ENCODE data around the gene MCCC2.

DNA sequence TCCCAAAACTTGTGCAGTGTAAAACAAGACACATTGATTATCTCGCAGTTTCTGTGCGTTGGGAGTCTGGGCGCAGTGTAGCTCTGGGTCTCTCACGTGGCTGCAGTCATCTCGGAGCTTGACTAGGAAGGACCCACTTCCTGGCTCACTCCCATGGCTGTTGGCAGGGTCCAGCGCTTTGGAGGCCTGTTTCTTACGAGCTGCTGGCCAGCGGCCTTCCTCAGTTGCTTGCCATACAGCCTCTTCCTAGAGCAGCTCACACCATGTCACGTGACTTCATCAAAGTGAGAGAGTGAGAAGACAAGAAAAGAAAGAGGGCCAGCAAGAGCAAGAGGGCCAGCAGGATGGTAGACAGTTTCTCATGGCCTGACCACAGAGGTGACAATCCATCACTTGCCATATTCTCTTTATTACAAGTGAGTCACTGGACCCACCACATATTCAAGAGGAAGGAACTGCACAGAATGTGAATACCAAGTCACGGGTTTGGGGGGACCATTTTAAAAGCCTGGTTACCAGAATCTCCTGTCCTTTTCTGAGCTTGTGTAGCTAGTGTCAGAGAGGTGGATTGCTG, 36.2 kb downstream of the MCCC2 start:
- no peak for TF ChIP-seq CTCF (conservative IDR thresholded peaks at IDR 0.05; ENCODE audit: low read depth in 2 of 2)
- TF ChIP-seq EZH2 (IDR thresholded peaks at IDR 0.05; ENCODE audit: low read depth, unreplicated experiment) = no peak
- no peak for TF ChIP-seq POLR2AphosphoS5 (IDR thresholded peaks at IDR 0.05; ENCODE audit: low read depth)
- TF ChIP-seq CREB1 (CRISPR knock-in tag; IDR thresholded peaks at IDR 0.05; ENCODE audit: low read depth) = no peak
- TF ChIP-seq, protein P1, sequence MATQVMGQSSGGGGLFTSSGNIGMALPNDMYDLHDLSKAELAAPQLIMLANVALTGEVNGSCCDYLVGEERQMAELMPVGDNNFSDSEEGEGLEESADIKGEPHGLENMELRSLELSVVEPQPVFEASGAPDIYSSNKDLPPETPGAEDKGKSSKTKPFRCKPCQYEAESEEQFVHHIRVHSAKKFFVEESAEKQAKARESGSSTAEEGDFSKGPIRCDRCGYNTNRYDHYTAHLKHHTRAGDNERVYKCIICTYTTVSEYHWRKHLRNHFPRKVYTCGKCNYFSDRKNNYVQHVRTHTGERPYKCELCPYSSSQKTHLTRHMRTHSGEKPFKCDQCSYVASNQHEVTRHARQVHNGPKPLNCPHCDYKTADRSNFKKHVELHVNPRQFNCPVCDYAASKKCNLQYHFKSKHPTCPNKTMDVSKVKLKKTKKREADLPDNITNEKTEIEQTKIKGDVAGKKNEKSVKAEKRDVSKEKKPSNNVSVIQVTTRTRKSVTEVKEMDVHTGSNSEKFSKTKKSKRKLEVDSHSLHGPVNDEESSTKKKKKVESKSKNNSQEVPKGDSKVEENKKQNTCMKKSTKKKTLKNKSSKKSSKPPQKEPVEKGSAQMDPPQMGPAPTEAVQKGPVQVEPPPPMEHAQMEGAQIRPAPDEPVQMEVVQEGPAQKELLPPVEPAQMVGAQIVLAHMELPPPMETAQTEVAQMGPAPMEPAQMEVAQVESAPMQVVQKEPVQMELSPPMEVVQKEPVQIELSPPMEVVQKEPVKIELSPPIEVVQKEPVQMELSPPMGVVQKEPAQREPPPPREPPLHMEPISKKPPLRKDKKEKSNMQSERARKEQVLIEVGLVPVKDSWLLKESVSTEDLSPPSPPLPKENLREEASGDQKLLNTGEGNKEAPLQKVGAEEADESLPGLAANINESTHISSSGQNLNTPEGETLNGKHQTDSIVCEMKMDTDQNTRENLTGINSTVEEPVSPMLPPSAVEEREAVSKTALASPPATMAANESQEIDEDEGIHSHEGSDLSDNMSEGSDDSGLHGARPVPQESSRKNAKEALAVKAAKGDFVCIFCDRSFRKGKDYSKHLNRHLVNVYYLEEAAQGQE (IDR thresholded peaks at IDR 0.05; ENCODE audit: unreplicated experiment) = no peak
- no peak for TF ChIP-seq EZH2phosphoT487 (IDR thresholded peaks at IDR 0.05; ENCODE audit: unreplicated experiment)
- no peak for TF ChIP-seq JUNB (IDR thresholded peaks at IDR 0.05; ENCODE audit: unreplicated experiment)
- TF ChIP-seq ZNF331 (CRISPR knock-in tag; IDR thresholded peaks at IDR 0.05; ENCODE audit: low read depth) = no peak
- TF ChIP-seq NANOG (IDR thresholded peaks at IDR 0.05; ENCODE audit: borderline replicate concordance) = no peak
- TF ChIP-seq, protein P2, sequence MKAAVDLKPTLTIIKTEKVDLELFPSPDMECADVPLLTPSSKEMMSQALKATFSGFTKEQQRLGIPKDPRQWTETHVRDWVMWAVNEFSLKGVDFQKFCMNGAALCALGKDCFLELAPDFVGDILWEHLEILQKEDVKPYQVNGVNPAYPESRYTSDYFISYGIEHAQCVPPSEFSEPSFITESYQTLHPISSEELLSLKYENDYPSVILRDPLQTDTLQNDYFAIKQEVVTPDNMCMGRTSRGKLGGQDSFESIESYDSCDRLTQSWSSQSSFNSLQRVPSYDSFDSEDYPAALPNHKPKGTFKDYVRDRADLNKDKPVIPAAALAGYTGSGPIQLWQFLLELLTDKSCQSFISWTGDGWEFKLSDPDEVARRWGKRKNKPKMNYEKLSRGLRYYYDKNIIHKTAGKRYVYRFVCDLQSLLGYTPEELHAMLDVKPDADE (IDR thresholded peaks at IDR 0.05) = no peak
- TF ChIP-seq, protein P3, sequence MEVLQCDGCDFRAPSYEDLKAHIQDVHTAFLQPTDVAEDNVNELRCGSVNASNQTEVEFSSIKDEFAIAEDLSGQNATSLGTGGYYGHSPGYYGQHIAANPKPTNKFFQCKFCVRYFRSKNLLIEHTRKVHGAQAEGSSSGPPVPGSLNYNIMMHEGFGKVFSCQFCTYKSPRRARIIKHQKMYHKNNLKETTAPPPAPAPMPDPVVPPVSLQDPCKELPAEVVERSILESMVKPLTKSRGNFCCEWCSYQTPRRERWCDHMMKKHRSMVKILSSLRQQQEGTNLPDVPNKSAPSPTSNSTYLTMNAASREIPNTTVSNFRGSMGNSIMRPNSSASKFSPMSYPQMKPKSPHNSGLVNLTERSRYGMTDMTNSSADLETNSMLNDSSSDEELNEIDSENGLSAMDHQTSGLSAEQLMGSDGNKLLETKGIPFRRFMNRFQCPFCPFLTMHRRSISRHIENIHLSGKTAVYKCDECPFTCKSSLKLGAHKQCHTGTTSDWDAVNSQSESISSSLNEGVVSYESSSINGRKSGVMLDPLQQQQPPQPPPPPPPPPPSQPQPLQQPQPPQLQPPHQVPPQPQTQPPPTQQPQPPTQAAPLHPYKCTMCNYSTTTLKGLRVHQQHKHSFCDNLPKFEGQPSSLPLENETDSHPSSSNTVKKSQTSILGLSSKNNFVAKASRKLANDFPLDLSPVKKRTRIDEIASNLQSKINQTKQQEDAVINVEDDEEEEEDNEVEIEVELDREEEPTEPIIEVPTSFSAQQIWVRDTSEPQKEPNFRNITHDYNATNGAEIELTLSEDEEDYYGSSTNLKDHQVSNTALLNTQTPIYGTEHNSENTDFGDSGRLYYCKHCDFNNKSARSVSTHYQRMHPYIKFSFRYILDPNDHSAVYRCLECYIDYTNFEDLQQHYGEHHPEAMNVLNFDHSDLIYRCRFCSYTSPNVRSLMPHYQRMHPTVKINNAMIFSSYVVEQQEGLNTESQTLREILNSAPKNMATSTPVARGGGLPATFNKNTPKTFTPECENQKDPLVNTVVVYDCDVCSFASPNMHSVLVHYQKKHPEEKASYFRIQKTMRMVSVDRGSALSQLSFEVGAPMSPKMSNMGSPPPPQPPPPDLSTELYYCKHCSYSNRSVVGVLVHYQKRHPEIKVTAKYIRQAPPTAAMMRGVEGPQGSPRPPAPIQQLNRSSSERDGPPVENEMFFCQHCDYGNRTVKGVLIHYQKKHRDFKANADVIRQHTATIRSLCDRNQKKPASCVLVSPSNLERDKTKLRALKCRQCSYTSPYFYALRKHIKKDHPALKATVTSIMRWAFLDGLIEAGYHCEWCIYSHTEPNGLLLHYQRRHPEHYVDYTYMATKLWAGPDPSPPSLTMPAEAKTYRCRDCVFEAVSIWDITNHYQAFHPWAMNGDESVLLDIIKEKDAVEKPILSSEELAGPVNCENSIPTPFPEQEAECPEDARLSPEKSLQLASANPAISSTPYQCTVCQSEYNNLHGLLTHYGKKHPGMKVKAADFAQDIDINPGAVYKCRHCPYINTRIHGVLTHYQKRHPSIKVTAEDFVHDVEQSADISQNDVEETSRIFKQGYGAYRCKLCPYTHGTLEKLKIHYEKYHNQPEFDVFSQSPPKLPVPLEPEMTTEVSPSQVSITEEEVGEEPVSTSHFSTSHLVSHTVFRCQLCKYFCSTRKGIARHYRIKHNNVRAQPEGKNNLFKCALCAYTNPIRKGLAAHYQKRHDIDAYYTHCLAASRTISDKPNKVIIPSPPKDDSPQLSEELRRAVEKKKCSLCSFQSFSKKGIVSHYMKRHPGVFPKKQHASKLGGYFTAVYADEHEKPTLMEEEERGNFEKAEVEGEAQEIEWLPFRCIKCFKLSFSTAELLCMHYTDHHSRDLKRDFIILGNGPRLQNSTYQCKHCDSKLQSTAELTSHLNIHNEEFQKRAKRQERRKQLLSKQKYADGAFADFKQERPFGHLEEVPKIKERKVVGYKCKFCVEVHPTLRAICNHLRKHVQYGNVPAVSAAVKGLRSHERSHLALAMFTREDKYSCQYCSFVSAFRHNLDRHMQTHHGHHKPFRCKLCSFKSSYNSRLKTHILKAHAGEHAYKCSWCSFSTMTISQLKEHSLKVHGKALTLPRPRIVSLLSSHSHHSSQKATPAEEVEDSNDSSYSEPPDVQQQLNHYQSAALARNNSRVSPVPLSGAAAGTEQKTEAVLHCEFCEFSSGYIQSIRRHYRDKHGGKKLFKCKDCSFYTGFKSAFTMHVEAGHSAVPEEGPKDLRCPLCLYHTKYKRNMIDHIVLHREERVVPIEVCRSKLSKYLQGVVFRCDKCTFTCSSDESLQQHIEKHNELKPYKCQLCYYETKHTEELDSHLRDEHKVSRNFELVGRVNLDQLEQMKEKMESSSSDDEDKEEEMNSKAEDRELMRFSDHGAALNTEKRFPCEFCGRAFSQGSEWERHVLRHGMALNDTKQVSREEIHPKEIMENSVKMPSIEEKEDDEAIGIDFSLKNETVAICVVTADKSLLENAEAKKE (CRISPR knock-in tag; IDR thresholded peaks at IDR 0.05) = no peak

All from GM23338 (cell line).